Aorta (tissue), 5 donors: ENCODE data around the gene SHC2. TPM values are rescaled to one million over a fixed set of nuclear protein-coding genes. Genes with fewer than 3 reads are reported as not detected.

Experiments used
- ATAC-seq: fragments of 200-7000 bp; cut with Tn5 transposase; one replicate; pipeline ENCODE4 v1.9.1; 2022; ENCODE audit warnings: moderate library complexity; ENCODE audit not compliant: low FRiP score
- DNase-seq, 2 donors: peaks; one replicate each; pipeline ENCODE4 v3.0.0-alpha.2; 2020
- H3K27ac ChIP-seq, 2 donors: one replicate each; pipeline ENCODE4 v1.5.1; 2013; ENCODE audit warnings: low read length in 2 of 2, mild to moderate bottlenecking in 2 of 2, moderate library complexity in 2 of 2, control low read depth in 1 of 2, inconsistent platforms in 1 of 2, low read depth in 1 of 2
- H3K27me3 ChIP-seq, 2 donors: one replicate each; pipeline ENCODE4 v1.6.1; 2013; ENCODE audit warnings: control low read depth in 1 of 2, low read length in 1 of 2, mild to moderate bottlenecking in 1 of 2, moderate library complexity in 1 of 2; ENCODE audit not compliant: insufficient read depth in 2 of 2, control insufficient read depth in 1 of 2
- H3K36me3 ChIP-seq, 2 donors: one replicate each; pipeline ENCODE4 v1.6.1; 2013; ENCODE audit warnings: control low read depth in 1 of 2, low read length in 1 of 2, mild to moderate bottlenecking in 1 of 2; ENCODE audit not compliant: insufficient read depth in 2 of 2, control insufficient read depth in 1 of 2
- H3K4me1 ChIP-seq, 2 donors: one replicate each; pipeline ENCODE4 v1.6.1; 2013; ENCODE audit warnings: low read length in 2 of 2, control low read depth in 1 of 2, mild to moderate bottlenecking in 1 of 2, moderate library complexity in 1 of 2; ENCODE audit not compliant: insufficient read depth in 2 of 2, control insufficient read depth in 1 of 2
- H3K4me3 ChIP-seq, 2 donors: one replicate each; pipeline ENCODE4 v1.5.1; 2013; ENCODE audit warnings: low read length in 2 of 2, control low read depth in 1 of 2, mild to moderate bottlenecking in 1 of 2
- H3K9me3 ChIP-seq: one replicate; pipeline ENCODE4 v1.6.1; 2013; ENCODE audit warnings: mild to moderate bottlenecking, low read length; ENCODE audit not compliant: control insufficient read depth
- WGBS, 2 donors: extraction: QIAGEN DNeasy Blood & Tissue Kit; methylation state at CpG; one replicate each; pipeline ENCODE4 v1.1.7; 2013; 5-methylcytosine and 5-hydroxymethylcytosine counted together
- intact Hi-C, 2 donors: fragments of 100-400 bp; cut with DNase I; formaldehyde crosslinking; loops; one replicate each; pipeline versions ENCODE4 v1.14.2 to v1.15.0; 2022
- polyA plus RNA-seq, 2 donors: library from polyadenylated mRNA; stranded (reverse); fragments of 200-250 nt; gene quantifications; one replicate each; pipeline ENCODE4 v1.2.3, GENCODE V29; 2013
- total RNA-seq, 2 donors: library from RNA; stranded (reverse); fragmentation: NEBNext Ultra II Directional; extraction: Animal tissue kit (Norgen Biotek cat#: 25700); gene quantifications; one replicate each; pipeline ENCODE4 v1.2.1, GENCODE V29; 2021
- donor health status: healthy with polysubstance abuse.
- donor health status: Bipolar disorder and iron deficiency.
- donor health status: DM: no; HTN: no; CAD: no.
- donor health status: DM: no; HTN: no; CAD: no.
- donor health status: DM: yes; HTN: yes; CAD: no.

SHC2 gene
- total and polyA plus RNA-seq, 4 donors: 7.3 to 31.4 (median 10.3) TPM

DNA sequence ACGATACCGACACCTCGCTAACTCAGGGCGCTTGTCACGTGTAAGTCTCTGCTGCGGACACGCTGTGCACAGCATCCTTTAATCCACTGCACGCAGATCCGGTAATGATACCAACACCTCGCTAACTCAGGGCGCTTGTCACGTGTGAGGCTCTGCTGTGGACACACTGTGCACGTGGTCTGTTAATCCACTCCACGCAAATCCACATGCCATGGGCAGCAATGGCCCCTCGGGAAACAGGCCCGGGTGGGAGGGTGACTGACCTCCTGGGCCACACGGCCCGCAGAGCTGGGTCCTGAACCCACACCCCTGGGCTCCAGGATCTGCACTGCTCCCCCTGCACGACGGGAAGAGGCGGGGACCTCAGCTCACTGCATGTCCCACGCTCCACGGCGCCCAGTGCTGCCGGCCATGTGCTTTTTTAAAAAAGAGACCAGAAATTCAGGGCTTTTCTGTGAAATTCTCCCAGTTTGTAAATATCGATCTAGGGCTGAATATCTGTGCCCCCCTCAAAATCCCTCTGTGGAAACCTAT is 16.1 kb downstream of the SHC2 start:
- H3K27ac ChIP-seq: no peak overlapping the region
- H3K4me1 ChIP-seq: no peaks in the 10 kb centered on the region
- H3K27me3 ChIP-seq: no peaks in the 10 kb centered on the region
- H3K4me3 ChIP-seq: no peak overlapping the region
- H3K9me3 ChIP-seq: no peaks in the 10 kb centered on the region
- 93 to 94% methylated on average over 26 of the region's 26 CpGs for WGBS, 2 donors
- intact Hi-C loops: no loop called here
- DNase-seq (peak in 1 of 2 donors; percentile 67), ATAC-seq (no peak)
- no peaks in the 10 kb centered on the region for H3K36me3 ChIP-seq

DNA sequence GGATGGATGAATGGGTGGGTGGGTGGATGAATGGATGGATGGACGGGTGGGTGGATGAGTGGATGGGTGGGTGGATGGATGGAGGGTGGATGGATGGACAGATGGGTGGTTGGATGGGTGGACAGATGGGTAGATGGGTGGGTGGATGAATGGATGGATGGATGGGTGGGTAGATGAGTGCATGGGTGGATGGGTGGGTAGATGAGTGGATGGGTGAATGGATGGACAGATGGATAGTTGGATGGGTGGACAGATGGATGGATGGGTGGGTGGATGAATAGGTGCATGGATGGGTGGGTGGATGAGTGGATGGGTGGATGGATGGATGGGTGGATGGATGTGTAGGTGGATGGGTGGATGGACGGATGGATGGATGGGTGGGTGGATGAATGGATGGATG is 17.8 kb downstream of the SHC2 start:
- H3K36me3 ChIP-seq: no peaks in the 10 kb centered on the region
- H3K9me3 ChIP-seq: no peaks in the 10 kb centered on the region
- H3K4me3 ChIP-seq: no peak overlapping the region
- no peaks in the 10 kb centered on the region for H3K27me3 ChIP-seq
- H3K27ac ChIP-seq: no peak overlapping the region
- H3K4me1 ChIP-seq: no peaks in the 10 kb centered on the region
- ATAC-seq (no peak), DNase-seq (no peak)
- 90 to 93% methylated on average over 2 of the region's 2 CpGs for WGBS, 2 donors
- intact Hi-C loops: no loop called here

DNA sequence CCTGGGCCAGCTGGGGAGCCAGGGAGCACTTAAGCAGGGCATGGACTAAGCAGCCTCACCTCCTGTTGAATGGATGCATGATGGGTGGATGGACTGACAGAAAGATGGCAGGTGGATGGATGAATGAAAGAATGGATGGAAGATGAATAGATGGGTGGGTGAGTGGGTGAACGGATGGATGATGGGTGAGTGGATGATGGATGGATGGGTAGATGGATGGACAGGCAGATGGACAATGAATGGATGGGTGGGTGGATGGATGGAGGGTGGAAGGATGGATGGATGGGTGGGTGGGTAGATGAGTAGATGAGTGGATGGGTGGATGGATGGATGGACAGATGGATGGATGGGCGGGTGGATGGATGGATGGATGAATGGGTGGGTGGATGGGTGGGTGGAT is 18.7 kb downstream of the SHC2 start:
- DNase-seq: no peak
- ATAC-seq: no peak
- 90 to 95% methylated on average over 2 of the region's 2 CpGs for WGBS, 2 donors
- H3K4me3 ChIP-seq: no peak overlapping the region
- no peaks in the 10 kb centered on the region for H3K27me3 ChIP-seq
- intact Hi-C loops: no loop called here
- H3K27ac ChIP-seq: no peak overlapping the region
- no peaks in the 10 kb centered on the region for H3K4me1 ChIP-seq
- no peaks in the 10 kb centered on the region for H3K9me3 ChIP-seq
- no peaks in the 10 kb centered on the region for H3K36me3 ChIP-seq

DNA sequence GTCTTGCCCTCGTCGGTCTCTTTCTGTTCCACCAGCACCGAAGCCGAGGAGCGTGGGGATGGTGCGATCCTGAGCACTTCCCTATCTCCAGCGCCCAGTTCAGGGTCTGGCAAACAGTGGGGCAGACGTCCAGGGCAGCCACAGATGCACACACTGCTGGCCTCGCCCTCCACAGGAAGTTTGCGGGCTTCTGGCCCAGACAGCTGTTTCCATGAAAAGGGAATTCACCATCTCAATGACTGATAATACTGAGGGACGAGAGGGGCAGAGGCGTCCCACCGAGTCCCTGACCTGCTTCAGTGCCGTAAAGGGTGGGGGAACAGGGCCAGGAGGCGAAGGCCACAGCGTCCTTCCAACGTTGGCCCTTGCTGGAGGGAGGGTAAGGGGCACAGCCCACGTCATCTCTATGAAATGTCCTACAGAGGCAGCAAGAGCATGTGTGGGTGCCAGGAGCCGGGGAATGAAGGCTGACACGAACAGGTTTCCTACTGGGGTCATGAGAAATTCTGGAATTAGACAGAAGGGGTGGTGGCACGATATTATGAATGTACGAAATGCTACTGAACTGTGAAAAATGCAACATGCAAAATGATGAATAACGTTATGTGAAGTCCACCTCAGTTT is 19.5 kb downstream of the SHC2 start:
- no peaks in the 10 kb centered on the region for H3K9me3 ChIP-seq
- no peaks in the 10 kb centered on the region for H3K36me3 ChIP-seq
- no peak for ATAC-seq
- DNase-seq: no peak
- H3K27ac ChIP-seq: no peak overlapping the region
- intact Hi-C loops: no loop called here
- no peaks in the 10 kb centered on the region for H3K4me1 ChIP-seq
- H3K27me3 ChIP-seq: no peaks in the 10 kb centered on the region
- no peak overlapping the region for H3K4me3 ChIP-seq
- 69 to 71% methylated on average over 23 of the region's 23 CpGs for WGBS, 2 donors

DNA sequence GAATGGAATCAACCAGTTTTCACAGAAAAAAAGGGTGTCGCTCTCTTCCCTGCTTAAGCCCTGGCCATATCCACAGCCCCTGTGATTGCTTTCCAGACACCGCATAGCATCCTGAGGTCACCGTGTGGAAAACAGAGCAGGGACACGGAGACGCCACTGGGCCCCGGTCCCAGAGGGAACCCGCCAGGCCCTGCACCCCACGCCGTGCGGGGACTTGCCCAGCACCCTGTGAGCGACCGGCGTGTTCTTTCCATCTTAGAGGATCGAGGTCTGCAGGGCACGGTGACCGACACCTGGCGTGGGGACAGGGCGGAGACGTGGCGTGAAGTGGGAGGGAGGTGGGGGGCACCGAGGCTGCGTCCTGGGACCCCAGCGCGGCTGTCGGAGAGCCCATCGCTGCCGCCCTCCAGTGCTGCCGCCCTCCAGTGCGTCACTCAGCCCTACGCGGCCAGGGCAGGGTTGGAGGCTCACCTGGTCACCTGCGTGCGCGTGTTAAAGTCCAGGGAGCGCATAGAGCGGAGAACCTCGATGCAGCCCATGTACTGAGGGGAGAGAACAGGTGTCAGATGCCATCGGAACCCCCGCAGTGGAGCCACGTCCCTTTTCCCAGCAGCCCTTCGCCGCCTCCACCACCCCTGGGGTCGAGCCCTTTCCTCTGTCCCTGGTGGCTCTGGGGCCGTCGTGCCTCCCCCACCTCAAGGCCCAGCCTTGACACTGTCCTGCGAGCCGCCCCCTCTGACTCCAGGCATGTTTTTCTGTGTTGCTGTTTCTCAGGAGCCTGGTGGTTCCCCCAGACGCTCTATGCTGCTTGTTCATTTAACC is 20.2 kb downstream of the SHC2 start:
- no peak overlapping the region for H3K27ac ChIP-seq
- peak; percentile 8 for ATAC-seq

DNA sequence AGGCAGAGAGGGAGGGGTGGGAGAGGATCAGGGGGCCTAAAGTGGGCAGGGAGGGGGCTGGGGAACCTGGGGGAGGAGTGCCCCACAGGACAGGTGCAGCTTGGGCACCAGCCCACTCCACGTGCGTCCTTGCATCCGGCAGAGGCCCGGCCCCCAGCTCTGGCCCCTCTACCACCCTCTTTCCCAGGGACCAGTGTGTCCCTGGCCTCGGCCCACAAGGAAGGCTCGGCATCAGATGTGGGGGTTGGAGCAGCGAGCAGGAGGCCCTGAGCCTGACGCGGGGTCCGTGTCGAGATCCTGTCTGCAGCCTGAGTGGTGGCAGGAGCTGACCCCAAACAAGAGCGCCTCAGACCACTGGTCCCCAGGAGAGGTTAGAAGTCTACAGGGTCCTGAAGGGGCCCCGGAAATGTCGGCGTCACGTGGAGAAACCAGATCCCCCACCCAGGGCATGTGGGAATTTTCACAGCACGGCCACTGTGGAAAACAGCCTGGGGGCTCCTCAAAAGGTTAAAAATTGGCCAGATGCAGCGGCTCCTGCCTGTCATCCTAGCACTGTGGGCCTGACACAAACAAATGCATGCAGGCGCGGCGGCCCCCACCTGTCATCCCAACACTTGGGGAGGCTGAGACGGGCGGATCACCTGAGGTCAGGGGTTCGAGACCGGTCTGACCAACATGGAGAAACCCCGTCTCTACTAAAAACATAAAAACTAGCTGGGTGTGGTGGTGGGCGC is 21.5 kb downstream of the SHC2 start:
- intact Hi-C loops: no loop called here
- Histone ChIP-seq H3K27ac (no peak overlapping the region), H3K4me1 (no peaks in the 10 kb centered on the region), H3K27me3 (no peaks in the 10 kb centered on the region), H3K9me3 (no peaks in the 10 kb centered on the region), H3K36me3 (no peaks in the 10 kb centered on the region), H3K4me3 (no peak overlapping the region)
- ATAC-seq: no peak
- DNase-seq: no peak
- WGBS, 2 donors: 83% methylated on average over 27 of the region's 27 CpGs

More for the DNA sequence above, 20.2 kb downstream of the SHC2 start:
- 85 to 87% methylated on average over 48 of the region's 48 CpGs for WGBS, 2 donors
- no peak for DNase-seq
- no peaks in the 10 kb centered on the region for H3K36me3 ChIP-seq
- no peaks in the 10 kb centered on the region for H3K9me3 ChIP-seq
- intact Hi-C loops: no loop called here
- no peaks in the 10 kb centered on the region for H3K4me1 ChIP-seq
- H3K4me3 ChIP-seq: no peak overlapping the region
- H3K27me3 ChIP-seq: no peaks in the 10 kb centered on the region

DNA sequence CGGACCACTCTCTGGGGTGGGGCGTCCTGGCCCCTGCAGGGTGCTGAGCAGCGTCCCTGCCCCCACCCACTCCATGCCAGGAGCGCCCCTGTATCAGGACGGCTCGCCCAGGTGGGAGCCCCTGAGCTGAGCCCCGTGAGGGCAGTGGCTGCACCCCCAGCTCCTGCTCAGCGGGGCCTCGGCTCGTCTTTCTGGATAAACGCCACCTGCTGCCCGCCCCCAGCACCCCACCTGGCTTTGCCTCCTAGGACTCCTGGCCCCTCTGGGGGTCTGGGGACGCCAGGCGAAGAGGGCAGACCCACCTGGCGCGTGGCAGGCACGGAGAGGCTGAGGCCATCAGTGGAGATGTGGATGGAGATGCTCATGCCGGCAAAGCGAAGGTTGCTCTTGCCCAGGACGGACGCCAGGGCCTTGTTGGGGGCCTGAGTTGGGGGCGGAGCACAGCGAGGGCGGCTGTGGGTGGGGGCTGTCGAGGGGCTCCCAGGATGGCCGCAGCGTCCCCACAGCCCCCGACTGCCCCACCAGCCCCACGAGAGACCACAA is 22.3 kb downstream of the SHC2 start:
- WGBS, 2 donors: 63 to 71% methylated on average over 25 to 29 of the region's 29 CpGs
- Histone ChIP-seq H3K36me3 (no peaks in the 10 kb centered on the region), H3K27me3 (no peaks in the 10 kb centered on the region), H3K4me3 (no peak overlapping the region), H3K4me1 (no peaks in the 10 kb centered on the region), H3K9me3 (no peaks in the 10 kb centered on the region), H3K27ac (no peak overlapping the region)
- DNase-seq (peak in 1 of 2 donors; percentile 63), ATAC-seq (no peak)
- intact Hi-C loops: no loop called here

DNA sequence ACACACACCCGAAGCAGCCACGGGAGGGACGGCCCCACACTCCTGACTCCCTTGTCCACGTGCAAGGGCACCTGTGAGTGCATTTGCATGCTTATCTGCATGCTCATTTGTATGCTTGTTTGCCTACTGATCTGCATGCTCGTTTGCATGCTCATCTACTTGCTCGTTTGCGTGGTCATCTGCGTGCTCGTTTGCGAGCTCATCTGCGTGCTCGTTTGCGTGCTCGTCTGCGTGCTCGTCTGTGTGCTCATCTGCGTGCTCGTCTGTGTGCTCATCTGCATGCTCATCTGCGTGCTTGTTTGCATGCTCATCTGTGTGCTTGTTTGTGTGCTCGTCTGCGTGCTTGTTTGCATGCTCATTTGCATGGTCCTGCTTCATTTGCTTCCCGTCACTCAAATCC is 23.8 kb downstream of the SHC2 start:
- intact Hi-C loops: no loop called here
- no peaks in the 10 kb centered on the region for H3K27me3 ChIP-seq
- ATAC-seq: no peak
- no peaks in the 10 kb centered on the region for H3K9me3 ChIP-seq
- H3K4me1 ChIP-seq: no peaks in the 10 kb centered on the region
- DNase-seq: no peak
- 89 to 92% methylated on average over 22 of the region's 22 CpGs for WGBS, 2 donors
- no peaks in the 10 kb centered on the region for H3K36me3 ChIP-seq
- no peak overlapping the region for H3K27ac ChIP-seq
- no peak overlapping the region for H3K4me3 ChIP-seq
